Measurements from ENCODE around the gene EBP.

DNA sequence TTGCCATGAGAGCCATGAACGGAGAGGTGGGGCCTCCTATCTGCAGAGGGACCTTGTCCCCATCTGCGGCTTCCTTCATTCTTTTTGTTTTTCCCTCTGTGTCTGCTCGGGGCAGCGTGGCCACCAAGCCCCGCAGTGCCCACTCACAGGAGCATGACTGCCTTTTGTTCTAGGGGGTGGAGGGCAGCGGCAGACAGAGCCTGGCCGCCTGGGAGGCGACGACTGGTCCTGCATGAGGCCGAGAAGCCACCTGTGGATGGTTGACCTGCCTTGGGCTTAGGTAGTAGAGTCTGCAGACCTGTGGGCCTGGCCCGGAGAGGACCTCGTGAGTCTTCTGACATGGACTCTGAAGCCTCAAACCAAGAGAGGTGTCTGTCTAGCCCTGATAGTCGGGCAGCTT is 54.0 kb downstream of the EBP start:
- TF ChIP-seq CTCF (IDR thresholded peaks at IDR 0.05; ENCODE audit: control extremely low read depth in 1 of 3, insufficient read depth in 1 of 3, low read depth in 1 of 3, low read length in 3 of 3), result no peak
- no peak for TF ChIP-seq CBX5 (IDR thresholded peaks at IDR 0.05; ENCODE audit: low read depth, low read length)
- TF ChIP-seq POLR2AphosphoS5 (IDR thresholded peaks at IDR 0.05; ENCODE audit: low read depth, low read length), result no peak
- no peak for TF ChIP-seq TAF1 (IDR thresholded peaks at IDR 0.05; ENCODE audit: low read depth, low read length)
- no peak for TF ChIP-seq TCF12 (IDR thresholded peaks at IDR 0.05; ENCODE audit: low read depth, low read length)
- no peak for TF ChIP-seq GABPA (IDR thresholded peaks at IDR 0.05; ENCODE audit: borderline replicate concordance, insufficient read depth, low read length)
- TF ChIP-seq CHD2 (IDR thresholded peaks at IDR 0.05; ENCODE audit: low read length), result no peak
- no peak for TF ChIP-seq TBP (IDR thresholded peaks at IDR 0.05; ENCODE audit: low read depth, low read length)
- no peak for TF ChIP-seq SIN3A (conservative IDR thresholded peaks at IDR 0.05 in 1 of 2, IDR thresholded peaks at IDR 0.05 in 1 of 2; ENCODE audit: low read depth in 1 of 2, low read length in 2 of 2)
- TF ChIP-seq JUND (IDR thresholded peaks at IDR 0.05; ENCODE audit: low read length), result no peak
- no peak for TF ChIP-seq KDM5A (IDR thresholded peaks at IDR 0.05; ENCODE audit: low read length)
- no peak for TF ChIP-seq EP300 (IDR thresholded peaks at IDR 0.05; ENCODE audit: borderline replicate concordance in 1 of 2, low read depth in 2 of 2, low read length in 2 of 2)
- TF ChIP-seq, protein P1, sequence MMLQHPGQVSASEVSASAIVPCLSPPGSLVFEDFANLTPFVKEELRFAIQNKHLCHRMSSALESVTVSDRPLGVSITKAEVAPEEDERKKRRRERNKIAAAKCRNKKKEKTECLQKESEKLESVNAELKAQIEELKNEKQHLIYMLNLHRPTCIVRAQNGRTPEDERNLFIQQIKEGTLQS (IDR thresholded peaks at IDR 0.05; ENCODE audit: insufficient read depth, low read depth, low read length), result no peak
- TF ChIP-seq RAD21 (IDR thresholded peaks at IDR 0.05 in 1 of 2, conservative IDR thresholded peaks at IDR 0.05 in 1 of 2; ENCODE audit: low read depth in 2 of 2, low read length in 2 of 2), result no peak
